Lower leg skin (tissue), 3 donors: ENCODE measurements around the gene HIGD1B.

Source experiments
- CTCF ChIP-seq, 3 donors: fragments of 450-650 bp; IDR thresholded peaks; one replicate each; pipeline ENCODE4 v1.5.1; 2016; ENCODE audit warnings: antibody characterized with exemption in 3 of 3, mild to moderate bottlenecking in 3 of 3, moderate library complexity in 2 of 3
- POLR2A ChIP-seq, 2 donors: fragments of 450-650 bp; IDR thresholded peaks; one replicate each; pipeline ENCODE4 v1.6.1; 2016 to 2017; ENCODE audit warnings: antibody characterized with exemption in 2 of 2, mild to moderate bottlenecking in 1 of 2, moderate library complexity in 1 of 2

- TF ChIP-seq CTCF (IDR thresholded peaks at IDR 0.05) (no peak), POLR2A (IDR thresholded peaks at IDR 0.05) (no peak)
Measured at GRCh38 chr17:44844390-44844830, 3.3 kb upstream of the HIGD1B start.
